ENCODE data around the gene ATF7IP.

Gene ATF7IP

DNA sequence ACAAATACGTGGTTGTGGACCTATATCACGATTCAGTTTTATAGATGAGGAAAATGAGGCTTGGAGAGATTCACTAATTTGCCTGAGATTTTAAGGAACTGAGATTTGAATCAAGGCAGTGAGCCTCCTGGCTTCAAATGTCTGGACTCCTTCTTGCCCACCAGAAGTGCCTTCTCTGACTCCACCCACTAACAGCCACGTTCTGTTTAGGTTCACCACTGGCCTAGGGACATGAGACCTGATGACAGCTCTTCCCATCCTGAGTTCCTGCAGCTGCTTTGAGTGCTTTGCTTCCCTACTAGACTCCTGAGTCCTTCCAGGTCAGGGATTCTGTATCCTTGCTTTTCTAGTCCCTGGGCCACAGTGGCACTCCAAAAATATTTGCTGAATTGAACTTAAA, 145.1 kb downstream of the ATF7IP start:
- DNase-seq, result no peak

DNA sequence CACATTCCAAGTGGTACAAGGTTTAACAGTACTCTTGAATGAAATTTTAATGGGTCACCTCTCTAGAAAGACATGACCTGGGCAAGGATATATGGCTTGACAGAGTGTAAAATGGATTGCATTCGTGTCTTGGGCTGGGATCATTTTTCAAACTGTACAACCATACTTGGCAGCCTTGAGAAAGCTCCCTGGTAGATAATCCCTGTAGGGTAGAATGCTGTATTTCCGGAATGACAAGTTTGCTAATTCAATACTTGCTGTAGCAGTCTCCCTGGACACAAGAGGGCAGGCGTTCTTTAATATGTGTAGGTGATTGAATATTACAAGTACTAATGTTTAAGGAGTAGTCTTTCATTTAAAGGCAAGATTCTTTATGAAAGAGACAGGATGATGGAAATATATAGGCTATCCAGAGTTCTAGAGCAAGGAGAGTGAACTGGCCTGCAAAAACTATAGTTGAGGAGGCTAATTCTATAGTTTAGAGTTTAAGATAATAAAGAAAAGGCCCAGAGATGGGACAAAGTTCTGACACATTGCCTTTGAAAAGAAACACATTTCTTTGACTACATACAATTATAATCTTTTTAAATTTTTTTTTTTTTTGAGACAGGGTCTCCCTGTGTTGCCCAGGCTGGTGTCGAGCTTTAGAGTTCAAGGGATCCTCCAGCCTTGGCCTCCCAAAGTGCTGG, 148.8 kb downstream of the ATF7IP start:
- no peak for DNase-seq

DNA sequence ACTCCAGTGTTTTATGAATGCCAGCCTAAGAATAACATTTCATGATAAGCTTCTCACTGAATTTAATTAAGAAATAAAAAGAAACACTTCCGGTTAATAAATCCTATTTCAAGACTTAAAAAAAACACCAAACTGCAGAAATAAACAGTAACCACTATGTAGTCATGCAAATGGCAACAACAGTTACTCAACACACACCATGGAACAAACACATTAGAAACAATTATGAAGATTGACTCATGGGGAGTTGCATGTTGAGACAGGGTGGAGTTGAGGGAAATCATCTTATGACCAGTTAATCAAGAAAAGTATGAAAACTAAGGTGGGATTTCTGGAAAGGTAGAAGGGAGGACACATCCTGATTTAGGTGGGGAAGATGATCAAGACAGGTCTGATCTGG, 149.5 kb downstream of the ATF7IP start:
- DNase-seq, result no peak

DNA sequence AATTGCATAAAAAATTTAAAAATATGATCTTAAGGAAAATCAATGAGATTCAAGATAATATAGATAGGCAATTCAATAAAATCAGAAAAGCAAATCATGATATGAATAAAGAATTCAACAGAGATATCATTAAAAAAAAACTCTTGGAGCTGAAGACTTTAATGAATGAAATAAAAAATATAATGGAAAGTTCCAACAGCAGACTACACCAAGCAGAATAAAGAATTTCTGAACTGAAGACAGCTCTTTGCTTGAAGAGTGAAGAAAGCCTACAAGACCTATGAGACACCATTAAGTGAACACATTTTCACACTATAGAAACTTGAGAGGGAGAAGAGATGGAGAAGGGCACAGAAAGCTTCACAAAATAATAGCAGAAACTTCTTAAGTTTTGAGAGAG, 156.3 kb downstream of the ATF7IP start:
- DNase-seq, result no peak

DNA sequence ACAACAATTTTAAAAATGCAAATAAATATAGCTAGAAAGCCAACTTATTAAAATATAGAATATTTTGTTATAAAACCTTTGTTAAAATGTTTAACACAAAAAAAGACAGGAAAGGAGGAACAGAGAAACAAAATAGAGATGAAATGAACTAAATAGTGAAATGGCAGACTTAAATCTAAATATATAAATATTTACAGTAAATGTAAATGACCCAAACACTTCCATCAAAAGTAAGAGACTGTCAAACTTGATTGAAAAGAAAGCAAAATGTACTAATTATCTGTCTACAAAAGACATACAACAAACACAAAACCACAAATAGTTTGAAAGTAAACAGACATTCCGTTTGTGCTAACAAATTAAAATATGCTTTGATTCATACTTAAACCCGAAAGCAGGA, 160.5 kb downstream of the ATF7IP start:
- DNase-seq, result no peak

DNA sequence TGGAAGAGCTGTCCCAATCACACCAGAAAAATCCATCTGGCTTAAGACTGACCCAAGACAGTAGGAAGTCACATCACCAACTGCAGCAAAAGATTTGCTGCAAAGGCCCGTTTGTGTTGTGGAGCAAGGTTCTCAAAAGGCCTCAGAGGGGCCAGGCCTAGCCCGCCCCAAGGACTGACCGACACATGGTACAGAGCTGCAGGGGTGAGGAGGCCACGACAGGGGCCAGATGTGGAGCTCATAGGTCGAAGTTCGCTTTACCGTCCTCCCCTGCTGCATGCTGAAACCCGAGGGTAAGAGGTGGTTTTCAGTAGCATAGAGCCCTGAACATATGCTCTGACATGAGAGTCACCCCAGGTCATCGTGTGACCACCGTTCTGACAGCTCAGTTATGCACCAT, 166.7 kb downstream of the ATF7IP start:
- DNase-seq, result no peak

DNA sequence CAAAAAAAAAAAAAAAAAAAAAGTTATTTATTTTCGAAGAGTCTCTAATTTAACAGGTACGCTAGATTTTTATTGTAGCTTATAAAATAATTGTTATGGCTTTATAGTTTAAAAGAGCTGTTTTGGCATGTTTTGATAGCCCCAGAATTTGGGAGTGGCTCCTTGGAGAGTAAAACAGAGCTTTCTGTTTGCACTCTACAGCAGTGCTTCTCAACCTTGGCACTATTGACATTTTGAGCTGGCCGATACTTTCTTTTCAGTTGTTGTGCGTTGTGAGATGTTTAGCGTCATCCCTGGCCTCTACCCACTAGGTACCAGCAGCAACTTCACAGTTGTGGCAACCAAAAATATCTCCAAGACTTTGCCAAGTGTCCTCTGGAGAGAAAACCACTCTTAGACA, 171.6 kb downstream of the ATF7IP start:
- no peak for DNase-seq

DNA sequence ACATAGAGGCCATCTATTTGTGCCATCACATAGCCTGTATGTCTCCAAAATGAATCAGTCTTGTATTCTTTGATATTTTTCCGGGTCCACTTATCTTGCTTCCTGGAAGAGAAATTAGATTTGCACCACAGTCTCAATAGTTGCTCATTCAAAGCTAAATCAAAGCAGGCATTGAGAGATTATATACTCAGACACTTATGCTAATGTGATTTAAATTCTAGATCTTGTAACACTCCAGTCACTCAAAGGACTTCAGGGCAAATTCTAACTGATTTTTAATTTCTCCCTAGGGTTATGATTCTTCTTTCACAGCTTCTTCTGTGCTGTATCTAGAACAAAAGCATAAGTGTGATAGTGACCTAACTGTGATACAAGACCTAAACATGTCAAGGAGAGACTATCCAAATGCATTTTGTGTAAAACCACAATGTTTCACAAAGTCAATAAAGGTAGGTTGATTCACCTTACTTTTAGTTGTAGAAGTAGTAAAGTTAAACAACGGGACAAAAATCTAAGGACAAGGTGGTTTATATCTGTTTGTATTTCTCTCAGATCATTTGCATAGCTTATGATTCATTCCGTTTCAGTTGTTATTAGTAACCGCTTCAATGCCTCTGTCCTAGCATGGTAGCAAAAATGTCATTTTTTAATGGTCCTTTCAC, 175.4 kb downstream of the ATF7IP start:
- no peak for DNase-seq

DNA sequence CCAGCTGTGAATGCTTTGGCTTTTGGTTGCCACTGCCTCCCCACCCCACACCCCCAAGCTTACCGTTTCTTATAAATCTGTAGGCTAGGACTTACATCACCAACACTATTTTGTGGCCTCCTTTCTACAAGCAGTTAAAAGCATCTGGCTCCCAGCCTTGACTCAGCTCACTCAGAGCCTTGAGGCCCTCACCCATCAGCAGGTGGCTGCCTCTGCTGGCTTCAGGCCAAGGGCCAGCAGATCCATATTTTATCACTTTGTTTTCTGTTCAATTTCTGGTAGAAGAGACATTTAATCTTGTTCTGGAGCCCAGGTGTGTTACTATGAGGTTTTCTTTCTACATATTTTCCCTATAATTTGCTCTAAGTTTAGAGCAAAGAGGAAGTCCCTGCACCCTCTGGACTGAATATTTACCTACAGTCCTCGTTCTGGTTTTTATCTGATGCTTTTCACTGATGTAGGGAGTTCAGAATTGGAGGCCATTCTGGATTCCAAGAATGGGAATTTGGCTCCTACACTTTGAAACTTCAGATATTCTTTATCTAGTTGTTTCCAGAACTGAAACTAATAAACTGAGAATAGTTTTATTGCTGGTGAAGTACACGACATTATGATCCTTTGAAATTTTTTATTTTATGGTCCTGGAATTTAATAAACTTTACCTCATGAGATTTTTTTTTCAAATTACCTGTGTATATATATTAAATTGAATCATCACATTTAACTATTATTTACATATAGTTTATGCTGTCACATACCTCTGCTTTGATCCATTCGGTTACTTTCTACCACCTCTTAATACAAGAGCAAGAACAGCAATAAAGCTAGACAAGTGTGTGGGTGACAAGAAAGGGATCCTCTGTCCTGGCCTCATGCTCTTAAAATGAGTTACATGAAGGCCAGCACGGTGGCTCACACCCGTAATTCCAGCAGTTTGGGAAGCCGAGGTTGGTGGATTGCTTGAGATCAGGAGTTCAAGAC, 180.0 kb downstream of the ATF7IP start:
- no peak for DNase-seq

DNA sequence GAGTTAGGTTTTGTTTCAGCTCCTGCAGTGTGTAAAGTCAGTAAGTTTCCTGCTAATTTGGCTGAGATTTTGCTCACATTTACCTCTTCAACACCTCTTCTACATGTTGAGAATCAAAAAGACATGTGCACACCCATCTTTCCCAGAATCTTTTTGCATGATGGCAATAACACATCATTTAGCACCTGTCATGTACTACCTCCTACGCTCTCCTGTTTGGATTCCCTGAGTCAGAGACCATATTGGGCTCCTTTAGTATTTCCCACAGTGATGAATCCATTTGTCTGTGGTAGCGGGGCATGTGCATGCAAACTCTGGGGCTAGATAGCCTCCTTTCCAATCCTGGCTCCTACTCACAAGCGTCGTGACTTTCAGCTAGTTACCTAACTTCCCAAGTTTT, 182.1 kb downstream of the ATF7IP start:
- DNase-seq, result no peak

DNA sequence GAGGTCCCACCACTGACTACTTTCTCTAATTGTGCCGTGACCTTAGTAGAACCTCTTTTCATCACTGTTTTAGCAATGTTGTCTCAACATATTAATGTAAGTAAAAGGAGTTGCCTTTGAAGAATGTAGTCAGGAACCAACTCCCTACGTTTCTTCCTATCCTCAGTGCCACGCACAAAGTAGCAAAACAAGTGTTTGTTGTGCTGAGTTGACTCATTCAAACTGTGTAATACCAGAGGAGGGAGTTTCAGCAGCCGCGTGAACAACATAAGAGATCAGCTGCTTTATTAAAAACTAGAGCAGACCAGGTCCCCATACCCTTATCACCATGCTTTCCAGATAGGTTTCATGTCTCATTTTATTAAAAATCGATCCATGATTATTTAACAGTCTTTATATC, 183.1 kb downstream of the ATF7IP start:
- DNase-seq, result no peak
